Mesendoderm (in vitro differentiated cells): ENCODE data around the gene MMP14.

Source experiments
- DNase-seq: peaks from one replicate; pipeline ENCODE4 v3.0.0; 2013
- H2AK5ac ChIP-seq: 2 replicates; pipeline ENCODE4 v1.6.1; 2013; ENCODE audit warnings: low read length, inconsistent platforms
- H2BK120ac ChIP-seq: 2 replicates; pipeline ENCODE4 v1.6.1; 2013; ENCODE audit warnings: low read depth, mild to moderate bottlenecking, low read length, moderate library complexity, mixed read lengths
- H2BK15ac ChIP-seq: replicated peaks from 2 replicates; pipeline ENCODE4 v1.6.1; 2013; ENCODE audit warnings: low read depth, mild to moderate bottlenecking, moderate library complexity
- H2BK5ac ChIP-seq: 2 replicates; pipeline ENCODE4 v1.6.1; 2013; ENCODE audit warnings: low read length, inconsistent platforms
- H3K18ac ChIP-seq: 2 replicates; pipeline ENCODE4 v1.6.1; 2013; ENCODE audit warnings: mild to moderate bottlenecking, low read length, mixed read lengths
- H3K23ac ChIP-seq: one replicate; pipeline ENCODE4 v1.6.1; 2013; ENCODE audit warnings: low read length
- H3K27ac ChIP-seq: 2 replicates; pipeline ENCODE4 v1.5.1; 2013; ENCODE audit warnings: low read depth, mild to moderate bottlenecking, inconsistent platforms, low read length, moderate library complexity
- H3K27me3 ChIP-seq: 2 replicates; pipeline ENCODE4 v1.6.1; 2013; ENCODE audit warnings: low read length, control low read depth, mild to moderate bottlenecking, inconsistent platforms; ENCODE audit not compliant: insufficient read depth, poor library complexity
- H3K36me3 ChIP-seq: 2 replicates; pipeline ENCODE4 v1.6.1; 2013; ENCODE audit warnings: low read length, inconsistent platforms; ENCODE audit not compliant: control insufficient read depth, insufficient read depth
- H3K4ac ChIP-seq: one replicate; pipeline ENCODE4 v1.6.1; 2013; ENCODE audit warnings: low read depth, mild to moderate bottlenecking, low read length, moderate library complexity
- H3K4me1 ChIP-seq: 2 replicates; pipeline ENCODE4 v1.6.1; 2013; ENCODE audit warnings: low read depth, low read length, inconsistent platforms; ENCODE audit not compliant: control insufficient read depth
- H3K4me2 ChIP-seq: 2 replicates; pipeline ENCODE4 v1.6.1; 2013; ENCODE audit warnings: low read length
- H3K4me3 ChIP-seq: 2 replicates; pipeline ENCODE4 v1.5.1; 2013; ENCODE audit warnings: mild to moderate bottlenecking, low read length
- H3K56ac ChIP-seq: one replicate; pipeline ENCODE4 v1.6.1; 2013; ENCODE audit warnings: low read length
- H3K79me1 ChIP-seq: 2 replicates; pipeline ENCODE4 v1.6.1; 2013; ENCODE audit warnings: low read length, inconsistent platforms
- H3K79me2 ChIP-seq: 2 replicates; pipeline ENCODE4 v1.6.1; 2013; ENCODE audit warnings: mild to moderate bottlenecking, low read length; ENCODE audit not compliant: control insufficient read depth, insufficient read depth
- H3K9ac ChIP-seq: 2 replicates; pipeline ENCODE4 v1.6.1; 2013; ENCODE audit warnings: low read length, inconsistent platforms
- H4K5ac ChIP-seq: one replicate; pipeline ENCODE4 v1.6.1; 2013; ENCODE audit warnings: low read length
- H4K8ac ChIP-seq: one replicate; pipeline ENCODE4 v1.6.1; 2013; ENCODE audit warnings: low read depth, mild to moderate bottlenecking, control low read depth, low read length, moderate library complexity
- WGBS: extraction: QIAGEN DNeasy Blood & Tissue Kit; methylation state at CpG from one replicate; pipeline ENCODE4 v1.1.7; 2013; ENCODE audit warnings: low lambda C conversion rate, missing lambda C conversion rate; ENCODE audit not compliant: insufficient coverage; ENCODE audit errors: extremely low coverage; 5-methylcytosine and 5-hydroxymethylcytosine counted together

MMP14 gene

DNA sequence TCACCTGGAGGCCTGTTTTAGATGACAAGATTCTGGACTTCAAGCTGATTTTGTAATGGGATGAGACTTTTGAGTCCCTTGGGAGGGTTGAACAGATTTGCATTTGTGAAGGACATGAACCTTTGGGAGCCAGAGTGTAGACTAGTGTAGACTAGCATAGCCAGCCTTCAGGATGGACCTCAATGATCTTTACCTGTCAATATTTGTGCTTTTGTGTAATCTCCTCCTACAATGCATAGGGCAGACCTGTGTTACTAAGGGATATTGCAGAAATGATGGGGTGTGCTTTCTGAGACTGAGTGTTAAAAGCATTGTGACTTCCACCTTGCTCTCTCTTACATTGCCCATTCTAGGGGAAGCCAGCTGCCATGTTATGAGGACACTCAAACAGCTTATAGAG, 25.3 kb downstream of the MMP14 start:
- no peak overlapping the region for H2BK120ac ChIP-seq
- H3K18ac ChIP-seq, result no peak overlapping the region
- H3K4me1 ChIP-seq, result no peaks in the 10 kb centered on the region
- no peak overlapping the region for H3K4me2 ChIP-seq
- no peak overlapping the region for H4K8ac ChIP-seq
- no peak overlapping the region for H3K9ac ChIP-seq
- no peaks in the 10 kb centered on the region for H3K79me2 ChIP-seq
- no peak overlapping the region for H3K56ac ChIP-seq
- no peak for DNase-seq
- H3K79me1 ChIP-seq, result no peaks in the 10 kb centered on the region
- H3K27ac ChIP-seq, result no peak overlapping the region
- no peak overlapping the region for H3K4ac ChIP-seq
- H2BK5ac ChIP-seq, result no peak overlapping the region
- H4K5ac ChIP-seq, result no peak overlapping the region
- H2AK5ac ChIP-seq, result no peak overlapping the region
- no peak overlapping the region for H3K4me3 ChIP-seq
- no peak overlapping the region for H3K23ac ChIP-seq
- H3K36me3 ChIP-seq, result no peaks in the 10 kb centered on the region
- no peak overlapping the region for H2BK15ac ChIP-seq
- no peaks in the 10 kb centered on the region for H3K27me3 ChIP-seq

DNA sequence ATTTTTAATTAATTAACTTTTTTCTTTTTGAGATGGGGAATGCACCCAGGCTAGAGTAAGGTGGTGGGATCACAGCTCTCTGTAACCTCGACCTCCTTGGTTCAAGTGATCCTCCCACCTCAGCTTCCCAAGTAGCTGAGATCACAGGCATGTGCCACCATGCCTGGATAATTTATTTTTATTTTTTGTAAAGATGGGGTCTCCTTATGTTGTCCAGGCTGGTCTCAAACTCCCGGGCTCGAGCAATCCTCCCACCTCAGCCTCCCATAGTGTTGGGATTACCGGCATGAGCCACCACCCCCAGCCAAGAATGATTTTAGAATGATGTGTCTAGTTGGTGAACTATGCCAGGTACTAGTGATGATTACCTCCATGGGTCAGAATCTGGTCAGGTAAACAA, 28.6 kb downstream of the MMP14 start:
- H3K27me3 ChIP-seq, result no peaks in the 10 kb centered on the region
- H2BK15ac ChIP-seq, result no peak overlapping the region
- no CpG with 5 or more reads among the region's 4 CpGs for WGBS
- DNase-seq, result no peak
- H4K8ac ChIP-seq, result no peak overlapping the region
- H3K18ac ChIP-seq, result no peak overlapping the region
- no peak overlapping the region for H3K9ac ChIP-seq
- no peak overlapping the region for H3K4me3 ChIP-seq
- H3K4me2 ChIP-seq, result no peak overlapping the region
- no peak overlapping the region for H3K4ac ChIP-seq
- no peaks in the 10 kb centered on the region for H3K36me3 ChIP-seq
- H2BK5ac ChIP-seq, result no peak overlapping the region
- no peak overlapping the region for H3K27ac ChIP-seq
- H2BK120ac ChIP-seq, result no peak overlapping the region
- H3K4me1 ChIP-seq, result no peaks in the 10 kb centered on the region
- no peak overlapping the region for H4K5ac ChIP-seq
- H3K79me2 ChIP-seq, result no peaks in the 10 kb centered on the region
- H3K23ac ChIP-seq, result no peak overlapping the region
- no peaks in the 10 kb centered on the region for H3K79me1 ChIP-seq
- no peak overlapping the region for H2AK5ac ChIP-seq
- H3K56ac ChIP-seq, result no peak overlapping the region

DNA sequence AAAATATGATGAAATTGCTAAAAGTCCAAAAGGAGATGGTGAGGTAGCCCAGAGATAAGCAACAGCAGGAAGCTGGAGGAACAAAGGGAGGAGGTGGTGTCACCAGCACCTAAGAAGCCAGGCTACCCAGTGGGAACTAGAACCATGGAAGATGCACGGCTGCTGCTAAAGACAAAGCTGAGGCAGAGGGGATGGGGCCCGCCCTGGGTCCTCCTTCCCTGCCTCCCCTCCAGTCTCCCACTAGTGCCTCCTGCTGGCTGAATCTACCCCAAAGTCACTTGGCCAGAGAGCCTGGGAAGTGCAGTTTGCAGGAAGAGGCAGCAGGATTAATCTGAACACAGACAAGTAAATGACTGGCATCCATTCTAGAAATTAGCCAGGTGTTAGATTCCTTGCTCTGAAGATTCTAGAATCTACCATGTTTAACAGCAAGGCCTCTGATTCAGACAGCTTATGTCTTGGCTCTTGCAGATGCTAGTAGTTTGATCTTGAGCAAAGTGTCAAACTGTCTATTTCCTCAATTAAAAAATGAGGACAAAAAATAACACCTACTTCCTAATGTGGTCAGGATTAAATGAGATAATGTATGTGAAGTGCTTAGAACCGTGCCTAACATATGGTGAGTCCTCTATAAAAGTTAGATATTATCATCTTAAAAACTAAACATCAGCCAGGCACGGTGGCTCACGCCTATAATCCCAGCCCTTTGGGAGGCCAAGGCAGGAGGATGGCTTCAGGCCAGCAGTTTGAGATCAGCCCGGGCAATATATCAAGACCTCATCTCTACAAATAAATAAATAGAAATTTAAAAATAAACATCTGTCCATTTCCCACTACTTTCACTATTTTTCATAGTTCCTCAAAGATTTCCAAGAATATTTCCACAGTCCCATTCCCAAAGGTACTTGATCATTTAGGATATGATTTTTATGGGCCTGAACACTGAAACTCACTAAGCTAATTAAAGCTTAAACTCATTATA, 29.3 kb downstream of the MMP14 start:
- no peak overlapping the region for H2BK120ac ChIP-seq
- no peak overlapping the region for H2BK15ac ChIP-seq
- H3K18ac ChIP-seq, result no peak overlapping the region
- H3K9ac ChIP-seq, result no peak overlapping the region
- H3K79me1 ChIP-seq, result no peaks in the 10 kb centered on the region
- WGBS, result no CpG with 5 or more reads among the region's 6 CpGs
- H3K4me3 ChIP-seq, result no peak overlapping the region
- H3K27me3 ChIP-seq, result no peaks in the 10 kb centered on the region
- peak; percentile 89 for DNase-seq
- no peak overlapping the region for H2AK5ac ChIP-seq
- no peaks in the 10 kb centered on the region for H3K4me1 ChIP-seq
- H4K5ac ChIP-seq, result no peak overlapping the region
- H3K4me2 ChIP-seq, result no peak overlapping the region
- H3K27ac ChIP-seq, result no peak overlapping the region
- no peak overlapping the region for H3K56ac ChIP-seq
- no peak overlapping the region for H3K4ac ChIP-seq
- no peaks in the 10 kb centered on the region for H3K79me2 ChIP-seq
- no peaks in the 10 kb centered on the region for H3K36me3 ChIP-seq
- H3K23ac ChIP-seq, result no peak overlapping the region
- H4K8ac ChIP-seq, result no peak overlapping the region
- H2BK5ac ChIP-seq, result no peak overlapping the region

DNA sequence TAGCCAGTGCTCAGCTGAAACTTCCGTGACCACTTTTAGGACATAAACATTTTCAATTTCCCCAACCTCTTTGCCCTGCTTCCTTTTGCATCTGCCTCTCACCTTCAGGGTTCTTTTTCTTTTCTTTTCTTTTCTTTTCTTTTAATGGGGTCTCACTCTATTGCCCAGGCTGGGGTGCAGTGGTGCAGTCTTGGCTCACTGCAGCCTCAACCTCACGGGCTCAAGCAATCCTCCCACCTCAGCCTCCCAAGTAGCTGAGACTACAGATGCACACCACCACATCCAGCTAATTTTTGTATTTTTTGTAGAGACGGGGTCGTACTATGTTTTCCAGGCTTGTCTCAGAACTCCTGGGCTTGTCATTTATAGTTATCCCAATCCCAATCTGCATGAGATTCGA, 30.5 kb downstream of the MMP14 start:
- H3K4me3 ChIP-seq, result no peak overlapping the region
- no peak overlapping the region for H3K18ac ChIP-seq
- H3K79me2 ChIP-seq, result no peaks in the 10 kb centered on the region
- no peak overlapping the region for H4K8ac ChIP-seq
- no peak overlapping the region for H3K27ac ChIP-seq
- H3K56ac ChIP-seq, result no peak overlapping the region
- no peak overlapping the region for H2BK120ac ChIP-seq
- no peaks in the 10 kb centered on the region for H3K79me1 ChIP-seq
- no peaks in the 10 kb centered on the region for H3K4me1 ChIP-seq
- H3K23ac ChIP-seq, result no peak overlapping the region
- H3K27me3 ChIP-seq, result no peaks in the 10 kb centered on the region
- H3K4me2 ChIP-seq, result no peak overlapping the region
- H2BK5ac ChIP-seq, result no peak overlapping the region
- H2BK15ac ChIP-seq, result no peak overlapping the region
- H3K36me3 ChIP-seq, result no peaks in the 10 kb centered on the region
- no peak for DNase-seq
- H4K5ac ChIP-seq, result no peak overlapping the region
- no peak overlapping the region for H3K4ac ChIP-seq
- H3K9ac ChIP-seq, result no peak overlapping the region
- no peak overlapping the region for H2AK5ac ChIP-seq
- WGBS, result no CpG with 5 or more reads among the region's 5 CpGs

DNA sequence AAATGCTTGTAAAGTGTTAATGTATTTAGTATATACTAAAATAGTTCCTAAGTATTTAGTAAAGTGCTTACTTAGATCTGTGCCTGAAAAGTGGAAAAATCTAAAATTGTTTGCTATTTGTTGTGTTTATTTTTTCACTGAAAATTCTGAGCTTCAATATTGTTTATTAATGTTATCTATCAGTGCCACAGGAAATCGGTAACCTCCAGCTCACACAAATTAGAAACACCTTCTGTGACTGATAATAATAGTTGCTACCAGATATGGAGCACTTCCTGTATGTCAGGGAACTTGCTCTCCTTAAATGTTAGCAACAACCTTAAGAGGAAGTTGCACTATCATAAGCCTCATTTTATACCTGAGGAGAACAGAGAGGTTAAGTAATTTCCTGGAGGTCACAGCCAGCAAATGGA, 34.4 kb downstream of the MMP14 start:
- no peak for DNase-seq
- no peak overlapping the region for H3K18ac ChIP-seq
- no peaks in the 10 kb centered on the region for H3K79me2 ChIP-seq

More for the DNA sequence above, 34.4 kb downstream of the MMP14 start:
- H3K4me1 ChIP-seq, result no peaks in the 10 kb centered on the region
- no peak overlapping the region for H3K23ac ChIP-seq
- no peak overlapping the region for H4K8ac ChIP-seq
- H3K36me3 ChIP-seq, result peaks cover 8% of the 10 kb centered on the region
- peaks cover 2% of the 10 kb centered on the region for H3K79me1 ChIP-seq
- H3K4ac ChIP-seq, result no peak overlapping the region
- peak overlapping the region; percentile 61 for H2BK5ac ChIP-seq
- H3K27me3 ChIP-seq, result no peaks in the 10 kb centered on the region
- no peak overlapping the region for H2BK15ac ChIP-seq
- no peak overlapping the region for H2AK5ac ChIP-seq
- no peak overlapping the region for H3K9ac ChIP-seq
- H2BK120ac ChIP-seq, result no peak overlapping the region
- H3K56ac ChIP-seq, result peak overlapping the region; percentile 12
- H3K4me2 ChIP-seq, result peak overlapping the region; percentile 28
- peak overlapping the region; percentile 66 for H3K27ac ChIP-seq
- no peak overlapping the region for H4K5ac ChIP-seq
- no peak overlapping the region for H3K4me3 ChIP-seq
- no CpG with 5 or more reads among the region's 1 CpG for WGBS
